ENCODE data around the gene TGM1. TPM values are rescaled to one million over a fixed set of nuclear protein-coding genes. Genes with fewer than 3 reads are reported as not detected.
A peak's percentile ranks its signal among the peaks of the same experiment; 100 is the strongest.

The TGM1 gene
- total RNA-seq, 1 donor from 2014 or later = 4.9 TPM

DNA sequence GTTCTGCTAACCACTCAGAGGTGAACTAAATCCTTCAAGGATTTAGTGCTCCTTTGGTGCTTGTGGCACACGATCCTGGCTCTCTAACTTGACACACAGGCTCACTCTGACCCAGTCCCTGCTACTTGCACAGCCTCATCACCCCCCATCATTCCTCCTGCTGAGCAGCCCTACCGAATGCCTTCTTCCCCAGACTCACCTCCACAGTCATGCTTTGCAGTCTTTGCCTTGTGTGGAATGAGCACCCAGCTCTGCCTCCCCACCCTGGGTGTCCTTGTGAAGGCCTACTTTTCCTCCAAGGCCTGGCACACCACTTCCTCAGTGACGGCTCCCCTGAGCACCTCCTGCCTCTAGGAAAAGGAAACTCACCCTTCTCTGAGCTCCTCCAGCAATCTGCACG, 12.6 kb downstream of the TGM1 start:
- H3K4me1 ChIP-seq = no peaks in the 10 kb centered on the region
- H3K9ac ChIP-seq = no peak overlapping the region
- no peaks in the 10 kb centered on the region for H3K9me3 Mint-ChIP-seq
- TF ChIP-seq EZH2phosphoT487 (IDR thresholded peaks at IDR 0.05) = no peak
- TF ChIP-seq EZH2 (IDR thresholded peaks at IDR 0.05) = no peak
- TF ChIP-seq, protein P1, sequence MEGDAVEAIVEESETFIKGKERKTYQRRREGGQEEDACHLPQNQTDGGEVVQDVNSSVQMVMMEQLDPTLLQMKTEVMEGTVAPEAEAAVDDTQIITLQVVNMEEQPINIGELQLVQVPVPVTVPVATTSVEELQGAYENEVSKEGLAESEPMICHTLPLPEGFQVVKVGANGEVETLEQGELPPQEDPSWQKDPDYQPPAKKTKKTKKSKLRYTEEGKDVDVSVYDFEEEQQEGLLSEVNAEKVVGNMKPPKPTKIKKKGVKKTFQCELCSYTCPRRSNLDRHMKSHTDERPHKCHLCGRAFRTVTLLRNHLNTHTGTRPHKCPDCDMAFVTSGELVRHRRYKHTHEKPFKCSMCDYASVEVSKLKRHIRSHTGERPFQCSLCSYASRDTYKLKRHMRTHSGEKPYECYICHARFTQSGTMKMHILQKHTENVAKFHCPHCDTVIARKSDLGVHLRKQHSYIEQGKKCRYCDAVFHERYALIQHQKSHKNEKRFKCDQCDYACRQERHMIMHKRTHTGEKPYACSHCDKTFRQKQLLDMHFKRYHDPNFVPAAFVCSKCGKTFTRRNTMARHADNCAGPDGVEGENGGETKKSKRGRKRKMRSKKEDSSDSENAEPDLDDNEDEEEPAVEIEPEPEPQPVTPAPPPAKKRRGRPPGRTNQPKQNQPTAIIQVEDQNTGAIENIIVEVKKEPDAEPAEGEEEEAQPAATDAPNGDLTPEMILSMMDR (IDR thresholded peaks at IDR 0.05) = no peak
- H3K27me3 Mint-ChIP-seq (ENCODE audit: insufficient read depth, low read depth) = peaks cover 4% of the 10 kb centered on the region
- H3K27ac Mint-ChIP-seq = peak overlapping the region; percentile 47
- no peak overlapping the region for H3K4me3 ChIP-seq
- no peak for DNase-seq (ENCODE audit: low spot score)
- H3K79me2 ChIP-seq (ENCODE audit: low read depth) = no peaks in the 10 kb centered on the region
- H3K27ac ChIP-seq = no peak overlapping the region
- no peak overlapping the region for H3K4me2 ChIP-seq
- H3F3A ChIP-seq (ENCODE audit: low read depth) = no peaks in the 10 kb centered on the region
- no peaks in the 10 kb centered on the region for H3K36me3 ChIP-seq
- H3K9me3 ChIP-seq (ENCODE audit: low read depth) = no peaks in the 10 kb centered on the region
- H3K4me3 Mint-ChIP-seq = peak overlapping the region; percentile 27
- no peaks in the 10 kb centered on the region for H3K36me3 Mint-ChIP-seq
- H4K20me1 ChIP-seq (ENCODE audit: low read depth) = no peaks in the 10 kb centered on the region
- no peaks in the 10 kb centered on the region for H3K27me3 ChIP-seq
- no peak overlapping the region for H2AFZ ChIP-seq (replicated peaks)
- no peaks in the 10 kb centered on the region for H3K4me1 Mint-ChIP-seq

DNA sequence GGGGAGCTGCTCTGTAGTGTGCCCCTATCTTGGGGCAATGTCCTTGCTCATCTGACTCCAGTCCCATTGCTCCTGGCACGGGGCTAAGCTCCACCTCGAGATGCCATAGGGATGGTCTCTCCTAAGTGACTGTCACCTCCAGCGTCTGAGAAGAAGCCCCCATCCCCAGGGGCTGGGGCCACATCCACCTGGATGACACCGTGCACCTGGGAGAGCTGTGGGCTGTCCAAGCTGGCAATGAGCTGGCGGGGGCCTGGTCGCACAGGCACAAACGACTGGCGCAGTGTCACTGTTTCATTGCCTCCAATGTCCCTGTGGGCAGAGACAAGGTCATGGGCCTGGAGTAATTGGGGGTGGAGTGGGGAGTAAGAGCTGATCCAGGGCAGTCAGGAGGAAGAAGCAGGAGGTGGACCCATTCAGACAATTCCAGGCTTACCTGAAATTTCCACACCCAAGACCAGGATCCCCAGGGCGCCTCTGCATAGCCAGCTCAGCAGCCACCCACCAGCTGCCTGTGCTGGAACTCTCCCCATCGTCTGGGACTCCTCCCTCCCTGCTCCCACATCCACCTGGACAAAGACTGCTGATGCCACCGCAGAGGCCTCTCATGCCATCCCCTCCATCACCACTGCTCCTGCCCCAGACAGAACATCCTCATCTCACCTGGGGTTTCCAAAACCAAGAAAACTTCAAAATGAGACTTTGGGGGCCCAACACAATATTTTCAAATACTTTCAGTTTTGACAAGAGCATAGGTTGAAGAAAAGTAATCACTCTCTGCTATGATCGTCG, 13.6 kb downstream of the TGM1 start:
- H3K27ac Mint-ChIP-seq = no peak overlapping the region

DNA sequence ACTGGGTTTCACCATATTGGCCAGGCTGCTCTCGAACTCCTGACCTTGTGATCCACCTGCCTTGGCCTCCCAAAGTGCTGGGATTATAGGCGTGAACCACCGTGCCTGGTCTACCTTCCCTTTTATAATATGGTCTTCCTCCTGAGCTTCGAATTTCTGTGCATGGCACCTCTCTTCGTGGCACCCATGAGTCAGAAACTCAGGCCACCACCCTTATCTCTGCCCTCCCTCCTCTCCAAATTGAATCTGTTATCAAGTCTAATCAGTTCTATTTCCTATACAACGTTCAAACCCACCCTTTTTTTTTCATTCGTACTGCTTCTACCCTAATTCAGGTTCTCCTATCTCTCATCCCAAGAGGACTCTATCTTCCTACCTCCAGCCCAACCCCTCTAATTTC, 15.6 kb downstream of the TGM1 start:
- H2AFZ ChIP-seq (replicated peaks) = no peak overlapping the region
- H3K9me3 Mint-ChIP-seq = no peaks in the 10 kb centered on the region
- H3K4me1 ChIP-seq = no peaks in the 10 kb centered on the region
- no peak overlapping the region for H3K4me3 ChIP-seq
- no peaks in the 10 kb centered on the region for H3K9me3 ChIP-seq (ENCODE audit: low read depth)
- no peak overlapping the region for H3K4me3 Mint-ChIP-seq
- TF ChIP-seq, protein P1 (IDR thresholded peaks at IDR 0.05) = no peak
- TF ChIP-seq EZH2phosphoT487 (IDR thresholded peaks at IDR 0.05) = no peak
- peaks cover 7% of the 10 kb centered on the region for H3K4me1 Mint-ChIP-seq
- DNase-seq (ENCODE audit: low spot score) = no peak
- peaks cover 3% of the 10 kb centered on the region for H3K27me3 Mint-ChIP-seq (ENCODE audit: insufficient read depth, low read depth)
- no peaks in the 10 kb centered on the region for H4K20me1 ChIP-seq (ENCODE audit: low read depth)
- H3K4me2 ChIP-seq = no peak overlapping the region
- no peak overlapping the region for H3K27ac Mint-ChIP-seq
- H3K27ac ChIP-seq = no peak overlapping the region
- no peaks in the 10 kb centered on the region for H3K27me3 ChIP-seq
- H3K9ac ChIP-seq = no peak overlapping the region
- no peaks in the 10 kb centered on the region for H3K36me3 ChIP-seq
- H3F3A ChIP-seq (ENCODE audit: low read depth) = peaks cover 16% of the 10 kb centered on the region
- H3K79me2 ChIP-seq (ENCODE audit: low read depth) = no peaks in the 10 kb centered on the region
- no peaks in the 10 kb centered on the region for H3K36me3 Mint-ChIP-seq

More for the DNA sequence above, 13.6 kb downstream of the TGM1 start:
- Histone ChIP-seq H4K20me1 (ENCODE audit: low read depth) (no peaks in the 10 kb centered on the region), H3K9ac (peak overlapping the region; percentile 17), H3K4me2 (no peak overlapping the region), H3K79me2 (ENCODE audit: low read depth) (no peaks in the 10 kb centered on the region), H3K9me3 (ENCODE audit: low read depth) (no peaks in the 10 kb centered on the region), H3F3A (ENCODE audit: low read depth) (no peaks in the 10 kb centered on the region), H3K36me3 (no peaks in the 10 kb centered on the region), H3K4me3 (no peak overlapping the region), H3K4me1 (no peaks in the 10 kb centered on the region), H3K27me3 (no peaks in the 10 kb centered on the region), H2AFZ (replicated peaks) (no peak overlapping the region), H3K27ac (no peak overlapping the region)
- Mint-ChIP-seq H3K4me1 (no peaks in the 10 kb centered on the region), H3K9me3 (no peaks in the 10 kb centered on the region), H3K4me3 (no peak overlapping the region), H3K36me3 (no peaks in the 10 kb centered on the region), H3K27me3 (ENCODE audit: insufficient read depth, low read depth) (peaks cover 4% of the 10 kb centered on the region)
- TF ChIP-seq, protein P1 (IDR thresholded peaks at IDR 0.05) = no peak
- TF ChIP-seq EZH2phosphoT487 (IDR thresholded peaks at IDR 0.05) = no peak
- no peak for TF ChIP-seq EZH2 (IDR thresholded peaks at IDR 0.05)
- no peak for DNase-seq (ENCODE audit: low spot score)

All from neural progenitor cell (in vitro differentiated cells).